CD4-positive, alpha-beta T cell treated with Interleukin-2 at 100 ng/mL for 4 hours (primary cell): ENCODE measurements around the gene BAZ2B.
A peak's percentile ranks its signal among the peaks of the same experiment; 100 is the strongest.
"Not testable (repeated sequence)": the region's sequence is repeated elsewhere in the genome, so short reads cannot be mapped to it uniquely, and the experiment has no call there.

Experiments
- DNase-seq: peaks from one replicate; pipeline ENCODE4 v3.0.0-alpha.2; 2020; ENCODE audit warnings: low spot score

The BAZ2B gene

DNA sequence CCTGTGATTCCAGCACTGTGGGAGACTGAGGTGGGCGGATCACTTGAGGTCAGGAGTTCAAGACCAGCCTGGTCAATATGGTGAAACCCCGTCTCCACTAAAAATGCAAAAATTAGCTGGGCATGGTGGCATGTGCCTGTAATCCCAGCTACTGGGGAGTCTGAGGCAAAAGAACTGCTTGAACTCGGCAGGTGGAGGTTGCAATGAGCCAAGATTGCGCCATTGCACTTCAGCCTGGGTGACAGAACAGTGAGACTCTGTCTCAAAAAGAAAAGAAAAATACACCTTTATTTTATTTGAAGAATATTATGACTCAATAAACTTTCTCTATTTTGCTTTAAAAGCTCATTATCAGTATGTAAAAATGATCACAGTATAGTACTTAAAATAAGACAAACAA is 81.1 kb downstream of the BAZ2B start:
- DNase-seq, result not testable (repeated sequence)

DNA sequence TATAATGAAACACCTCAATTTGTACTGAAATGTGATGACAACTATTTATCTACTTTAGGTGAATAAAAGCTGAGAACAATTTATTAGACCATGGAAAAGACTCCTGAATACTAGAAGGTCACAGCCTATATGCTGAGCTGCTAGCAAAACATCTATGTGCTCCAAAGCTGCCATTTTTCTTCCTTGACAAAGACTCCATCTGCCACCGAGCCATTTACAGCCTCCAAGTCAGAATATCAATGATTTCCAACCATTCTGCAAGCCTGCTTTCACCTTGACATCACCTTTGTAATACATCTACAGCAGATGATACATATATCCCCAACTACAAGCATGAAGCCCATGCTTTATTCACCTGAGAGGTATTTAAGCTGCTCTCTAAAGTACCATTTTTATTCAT is 84.9 kb downstream of the BAZ2B start:
- no peak for DNase-seq

DNA sequence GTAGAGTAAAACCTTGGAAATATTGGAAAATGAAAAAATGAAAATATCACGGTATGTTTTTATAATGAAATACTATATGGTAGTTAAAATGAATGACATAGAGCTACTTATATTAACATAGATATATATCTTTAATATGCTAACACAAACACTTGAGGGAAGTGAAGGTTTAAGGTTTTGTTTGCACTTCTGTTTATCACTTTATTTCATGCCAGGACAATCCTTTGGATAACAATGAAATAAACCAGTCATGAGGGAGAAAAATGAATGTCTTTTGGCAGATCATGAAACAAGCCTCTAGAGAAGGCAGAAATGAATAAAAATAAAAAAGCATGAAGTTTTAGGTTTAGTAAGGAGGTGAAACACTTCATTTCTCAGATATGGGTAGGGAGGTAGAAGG is 89.9 kb downstream of the BAZ2B start:
- no peak for DNase-seq

DNA sequence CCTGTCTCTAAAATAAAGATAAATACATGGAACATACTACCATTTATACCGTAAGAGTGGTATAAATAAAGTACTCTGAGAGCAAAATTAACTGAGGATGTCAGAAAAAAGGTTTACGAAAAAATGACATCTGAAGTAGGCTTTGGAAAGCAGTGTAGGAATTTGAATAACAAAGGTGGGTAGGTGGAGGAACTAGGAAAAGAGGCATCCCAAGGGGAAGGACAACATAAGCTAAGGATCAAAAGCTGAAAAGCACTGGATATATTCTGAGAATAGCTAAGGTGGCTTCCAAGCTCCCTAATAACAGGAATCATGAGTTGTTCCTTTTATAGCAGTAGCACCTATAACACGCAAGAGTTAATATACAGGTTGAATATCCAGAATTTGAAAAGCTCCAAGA is 91.3 kb downstream of the BAZ2B start:
- no peak for DNase-seq

DNA sequence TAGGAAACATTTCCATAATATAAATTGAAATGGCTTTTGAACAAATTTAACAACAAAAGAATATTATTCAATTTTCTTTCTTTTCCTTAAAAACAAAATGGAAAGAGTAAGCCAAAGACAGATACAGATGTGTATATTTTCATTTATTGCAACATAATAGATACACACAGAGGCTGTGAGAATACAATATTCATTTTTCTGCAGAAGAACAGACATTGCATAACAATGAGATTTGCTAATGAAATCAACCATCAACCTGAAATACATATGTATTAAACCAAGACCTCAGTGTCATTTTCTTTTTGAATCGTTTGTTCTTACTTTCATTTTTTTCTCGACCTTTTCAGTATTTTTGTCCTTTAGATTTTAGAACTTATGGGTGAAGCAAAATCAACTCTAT is 95.1 kb downstream of the BAZ2B start:
- no peak for DNase-seq

DNA sequence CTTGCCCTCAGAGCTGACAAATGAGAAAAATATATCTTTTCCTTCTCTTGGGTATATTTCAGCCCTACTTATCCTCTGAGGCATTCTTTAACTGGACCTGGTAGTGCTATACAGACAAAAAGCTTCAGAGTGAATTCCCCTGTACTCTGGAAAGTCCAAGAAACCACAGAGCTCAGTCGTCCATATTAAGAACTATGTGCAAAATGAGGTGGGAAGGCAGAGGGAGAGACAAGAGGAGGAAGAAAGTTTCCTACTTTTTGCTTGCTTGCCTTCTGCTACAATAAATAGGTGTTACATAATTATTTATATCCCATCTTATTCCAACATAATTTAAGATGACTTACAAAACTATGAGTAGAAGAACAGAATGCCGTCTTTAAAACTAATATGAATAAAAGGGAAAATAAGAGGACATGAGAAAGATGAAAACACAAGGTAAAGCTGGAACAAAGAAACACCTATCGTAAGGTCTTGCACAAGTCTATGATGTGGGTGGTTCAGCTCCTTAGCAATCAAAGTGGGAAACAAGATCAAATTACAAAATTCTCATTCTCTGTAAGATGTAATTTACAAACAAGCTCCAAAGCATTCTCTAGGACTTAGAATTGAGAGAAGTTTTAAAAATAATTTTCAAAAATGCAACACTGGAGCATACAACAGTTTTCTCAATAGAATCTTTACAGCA is 97.9 kb downstream of the BAZ2B start:
- no peak for DNase-seq

DNA sequence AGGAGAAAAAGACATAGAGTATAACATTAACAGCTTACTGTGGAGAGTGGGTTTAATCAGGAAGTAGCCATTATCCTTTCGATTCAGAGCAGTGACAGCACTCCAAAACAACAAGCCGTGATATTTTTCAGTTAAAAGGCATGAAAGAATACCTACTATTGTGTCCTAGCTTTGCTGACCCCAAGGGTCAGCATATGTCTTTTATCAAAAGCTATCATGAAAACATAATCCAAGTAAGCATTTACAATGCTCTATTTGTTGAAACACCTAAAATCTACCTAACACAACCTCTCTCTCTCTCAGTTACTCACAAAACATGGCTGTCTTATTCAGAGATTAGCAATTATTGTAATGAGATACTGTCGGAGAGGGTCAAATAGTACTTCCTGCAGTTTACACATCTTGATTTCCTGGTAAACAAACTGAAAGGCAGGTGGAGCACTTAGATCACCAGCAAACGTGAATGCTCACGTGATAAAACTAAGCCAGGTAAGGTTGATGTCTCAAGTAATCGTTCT is 100.0 kb downstream of the BAZ2B start:
- peak; percentile 68 for DNase-seq

DNA sequence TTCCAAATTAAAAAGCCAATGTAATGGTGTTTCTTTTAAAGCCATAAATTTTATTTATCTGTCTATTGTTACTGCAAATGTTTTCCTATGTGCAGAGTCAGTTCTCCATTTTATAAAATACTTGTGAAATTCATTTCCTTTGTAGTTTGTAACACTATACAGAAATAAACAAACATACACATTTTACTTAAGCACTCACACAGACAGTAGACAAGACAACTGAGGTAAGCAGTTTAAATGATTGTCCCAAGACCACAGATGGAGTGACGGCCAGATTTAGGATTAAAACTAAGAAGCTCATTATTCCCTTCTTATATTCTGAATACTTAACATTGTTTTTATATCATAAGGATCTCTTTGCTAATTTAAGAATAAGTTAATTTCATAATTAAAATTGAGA is 100.9 kb downstream of the BAZ2B start:
- DNase-seq, result no peak

DNA sequence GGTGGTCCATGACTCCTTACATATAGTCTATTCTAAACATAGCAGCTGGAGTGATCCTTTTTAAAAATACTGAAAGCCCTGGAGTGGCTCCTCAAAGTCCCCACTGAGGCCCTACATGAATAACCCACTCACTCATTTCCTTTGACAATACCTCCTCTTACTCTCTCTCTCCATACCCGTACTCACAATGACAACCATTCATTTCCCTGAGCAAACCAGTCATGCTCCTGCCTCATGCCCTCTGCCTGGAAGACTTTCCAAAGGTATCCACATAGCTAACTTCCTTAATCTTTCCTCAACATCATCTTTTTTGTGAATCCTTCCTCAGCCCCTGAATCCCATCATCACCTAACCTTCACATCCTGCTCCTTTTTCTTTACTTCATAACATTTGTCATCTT is 102.6 kb downstream of the BAZ2B start:
- no peak for DNase-seq

DNA sequence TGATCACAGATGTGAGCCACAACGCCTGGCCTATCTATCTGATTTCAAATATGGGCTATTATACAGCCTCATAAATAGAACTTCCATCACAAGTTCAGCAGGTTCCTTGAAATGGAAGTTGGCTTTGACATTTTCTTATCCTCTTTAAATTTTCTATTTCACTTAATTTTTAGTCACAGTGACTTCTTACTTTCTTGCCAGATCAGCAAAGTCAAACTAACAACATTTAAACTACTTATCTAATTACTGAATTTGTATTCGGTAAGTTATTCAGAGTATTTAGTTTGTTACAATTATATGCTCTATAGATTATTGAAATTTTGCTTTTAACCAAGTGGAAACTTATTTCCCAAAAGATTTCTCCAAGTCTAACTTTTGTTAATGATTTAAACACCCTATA is 108.2 kb downstream of the BAZ2B start:
- DNase-seq, result no peak

DNA sequence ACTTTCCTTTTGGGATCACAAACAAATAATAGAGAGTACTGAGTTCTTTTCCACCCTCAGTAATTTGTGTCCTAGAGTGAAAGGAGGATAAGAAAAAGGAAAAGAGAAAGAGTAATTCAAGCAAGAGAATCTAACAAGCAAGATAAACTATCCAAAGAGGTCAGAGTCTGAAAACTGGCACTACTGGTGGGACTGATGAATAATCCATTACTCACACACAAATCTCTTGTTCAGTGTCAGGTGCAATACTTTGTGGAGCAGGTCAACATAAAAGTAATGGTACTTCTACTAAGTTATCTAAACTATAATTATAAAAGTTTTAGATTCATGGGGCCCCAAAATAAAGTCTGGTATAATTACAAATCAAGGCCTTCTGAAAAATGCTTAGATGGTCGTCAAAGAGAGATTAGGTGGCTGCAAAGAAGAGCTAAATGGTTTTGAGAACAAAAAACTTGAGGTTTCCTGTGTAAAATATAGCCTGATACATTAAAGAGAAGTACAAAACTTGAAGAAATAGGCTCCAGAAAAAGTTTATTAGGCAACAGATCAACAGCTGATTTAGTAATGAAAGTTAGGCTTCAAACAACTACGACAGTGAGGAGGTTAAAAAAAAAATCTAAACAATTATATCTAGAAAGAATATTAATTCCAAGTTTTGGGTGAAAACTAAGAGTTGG is 109.4 kb downstream of the BAZ2B start:
- no peak for DNase-seq

DNA sequence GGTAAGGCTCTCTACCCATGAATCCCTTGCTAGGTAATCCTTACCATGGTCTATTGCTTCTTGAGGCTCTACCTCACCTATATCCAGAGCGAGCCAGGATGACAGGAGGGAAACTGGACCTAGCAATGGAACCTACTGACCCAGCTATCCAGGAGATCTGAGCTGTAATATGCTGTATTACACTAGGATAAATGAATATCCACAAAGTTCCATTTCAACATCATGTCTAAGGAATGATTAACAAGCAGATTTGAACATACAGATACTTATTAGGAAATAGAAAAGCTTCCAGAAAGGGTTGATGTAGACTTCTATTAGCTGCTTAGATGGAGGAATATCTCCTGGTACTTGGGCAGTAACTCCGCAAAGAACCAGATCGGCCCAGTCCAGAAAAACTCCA is 110.1 kb downstream of the BAZ2B start:
- DNase-seq, result no peak

DNA sequence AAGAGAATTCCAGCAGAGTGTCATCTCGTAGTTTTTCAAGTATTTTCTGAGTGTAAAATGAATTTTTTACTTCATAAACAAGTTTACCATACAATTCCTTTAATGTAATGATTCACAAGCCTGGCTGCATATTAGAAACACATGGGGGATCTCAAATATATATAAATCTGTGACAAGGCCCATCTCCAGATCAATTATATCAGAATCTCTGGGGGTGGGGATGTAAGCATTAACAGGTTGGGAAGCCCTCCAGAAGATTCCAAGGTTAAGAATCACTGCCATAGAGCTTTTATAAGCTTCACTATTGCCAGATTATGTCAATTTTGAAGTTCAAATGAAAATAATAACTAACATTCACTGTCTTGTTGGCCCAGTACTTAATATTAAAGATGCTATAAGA is 111.2 kb downstream of the BAZ2B start:
- no peak for DNase-seq

DNA sequence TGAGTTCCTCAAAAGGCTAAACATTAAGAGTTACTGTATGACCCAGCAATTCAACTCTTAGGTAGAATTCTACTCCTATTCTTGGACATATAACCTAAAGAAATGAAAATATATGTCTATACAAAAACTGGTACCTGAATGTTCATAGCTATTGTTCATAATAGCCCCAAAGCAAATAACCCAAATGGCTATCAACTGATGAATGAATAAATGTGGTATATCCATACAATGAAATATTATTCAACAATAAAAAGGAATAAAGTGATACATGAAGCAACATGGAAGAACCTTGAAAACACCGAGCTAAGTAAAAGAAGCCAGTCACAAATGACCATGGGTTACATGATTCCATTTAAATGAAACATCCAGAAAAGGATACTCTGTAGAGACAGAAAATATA is 114.6 kb downstream of the BAZ2B start:
- DNase-seq, result no peak

DNA sequence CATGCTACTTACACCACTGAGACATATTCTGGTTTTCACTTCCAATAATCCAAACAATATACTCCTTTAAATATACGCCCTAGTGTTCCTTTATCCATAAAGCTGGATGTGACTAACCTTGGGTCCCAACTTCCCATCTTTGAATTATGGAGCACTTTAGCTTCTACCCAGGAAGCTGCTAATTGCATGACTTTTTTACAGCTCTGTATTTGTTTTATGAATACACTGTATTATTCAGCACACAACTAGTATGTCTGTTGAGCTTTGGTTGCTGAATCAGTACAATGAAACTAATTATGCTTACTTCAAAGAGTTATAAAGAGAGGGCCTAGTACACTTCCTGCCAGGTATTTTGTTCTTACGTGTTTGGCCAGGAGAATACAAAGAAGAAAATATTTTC is 118.5 kb downstream of the BAZ2B start:
- DNase-seq, result no peak

DNA sequence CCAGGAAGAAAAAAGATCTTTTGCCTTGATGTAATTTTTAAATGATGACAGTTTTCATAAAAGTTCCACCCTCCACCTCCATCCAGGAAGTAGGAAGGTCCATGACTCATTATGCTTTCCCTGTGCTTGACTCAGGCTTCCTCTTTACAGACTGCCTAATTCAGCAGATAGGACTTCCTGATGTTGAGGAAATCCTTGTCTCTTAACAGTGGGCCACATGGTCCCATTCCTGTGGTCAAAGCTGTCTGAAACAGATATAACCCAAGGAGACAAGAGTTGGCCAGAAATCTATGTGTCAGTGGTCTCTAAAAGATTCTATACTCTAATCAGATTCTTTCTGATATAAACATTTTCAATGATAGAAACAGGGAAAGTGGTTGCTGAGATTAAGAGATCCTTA is 119.1 kb downstream of the BAZ2B start:
- peak; percentile 12 for DNase-seq

DNA sequence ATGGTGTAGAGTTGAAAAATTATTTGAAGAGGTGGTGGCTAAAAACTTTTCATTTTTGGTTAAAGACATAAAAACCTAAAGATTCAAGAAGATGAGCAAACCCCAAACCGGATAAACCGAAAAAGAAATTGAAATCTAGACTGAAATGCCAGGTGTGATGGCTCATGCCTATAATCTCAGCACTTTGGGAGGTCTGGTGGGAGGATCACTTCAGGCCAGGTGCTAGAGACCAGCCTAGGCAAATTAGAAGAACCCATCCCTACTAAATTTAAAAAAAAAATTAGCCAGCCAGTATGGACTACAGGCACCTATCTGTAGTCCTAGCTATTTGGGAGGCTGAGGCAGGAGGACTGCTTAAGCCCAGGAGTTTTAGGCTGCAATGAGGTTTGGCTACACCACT is 126.9 kb downstream of the BAZ2B start:
- no peak for DNase-seq

DNA sequence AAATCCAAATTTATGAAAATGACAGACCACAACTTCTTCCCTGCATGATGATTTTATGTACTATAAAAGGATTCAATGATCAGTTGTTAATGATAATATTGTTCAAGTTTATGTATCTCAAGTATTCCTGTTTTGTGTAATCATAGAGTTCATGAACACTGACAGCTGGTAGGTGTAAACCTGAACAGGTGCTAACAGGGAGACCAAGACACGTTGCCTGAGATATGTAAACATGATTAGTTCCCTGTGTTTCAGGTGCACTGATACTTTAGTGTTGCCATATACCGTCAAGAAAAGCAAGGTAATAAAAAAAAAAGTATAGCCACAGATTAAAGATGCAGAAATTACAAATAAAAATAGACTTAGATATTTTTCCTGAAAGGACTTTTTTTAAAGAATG is 131.8 kb downstream of the BAZ2B start:
- no peak for DNase-seq

DNA sequence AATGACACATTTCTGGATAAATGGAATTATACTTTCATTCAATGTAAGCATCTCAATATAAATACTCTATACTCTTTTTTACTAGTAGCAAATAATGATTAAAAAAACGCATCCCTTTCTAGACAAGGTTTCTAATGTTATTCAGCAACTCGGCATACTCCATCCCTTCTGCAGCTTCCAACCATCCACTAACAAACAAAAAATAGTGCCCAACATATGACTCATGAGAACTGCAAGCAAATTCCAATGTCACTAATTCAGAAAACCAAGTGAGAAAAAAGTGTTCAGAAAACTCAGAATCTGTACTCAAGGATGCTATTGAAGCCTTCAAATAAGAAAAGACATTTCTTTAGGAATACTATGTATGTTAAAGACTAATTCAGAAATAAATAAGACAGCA is 140.0 kb downstream of the BAZ2B start:
- DNase-seq, result no peak

DNA sequence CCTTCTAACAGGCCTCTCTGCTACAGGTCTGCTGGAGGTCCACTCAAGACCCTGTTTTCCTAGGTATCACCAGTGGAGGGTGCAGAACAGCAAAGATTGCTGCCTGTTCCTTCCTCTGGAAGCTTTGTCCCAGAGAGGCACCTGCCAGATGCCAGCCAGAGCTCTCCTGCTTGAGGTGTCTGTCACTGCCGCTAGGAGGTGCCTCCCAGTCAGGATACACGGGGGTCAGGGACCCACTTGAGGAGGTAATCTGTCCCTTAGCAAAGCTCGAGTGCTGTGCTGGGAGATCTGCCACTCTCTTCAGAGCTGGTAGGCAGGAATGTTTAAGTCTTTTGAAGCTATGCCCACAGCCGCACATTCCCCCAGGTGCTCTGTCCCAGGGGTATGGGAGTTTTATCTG is 140.6 kb downstream of the BAZ2B start:
- DNase-seq, result no peak

DNA sequence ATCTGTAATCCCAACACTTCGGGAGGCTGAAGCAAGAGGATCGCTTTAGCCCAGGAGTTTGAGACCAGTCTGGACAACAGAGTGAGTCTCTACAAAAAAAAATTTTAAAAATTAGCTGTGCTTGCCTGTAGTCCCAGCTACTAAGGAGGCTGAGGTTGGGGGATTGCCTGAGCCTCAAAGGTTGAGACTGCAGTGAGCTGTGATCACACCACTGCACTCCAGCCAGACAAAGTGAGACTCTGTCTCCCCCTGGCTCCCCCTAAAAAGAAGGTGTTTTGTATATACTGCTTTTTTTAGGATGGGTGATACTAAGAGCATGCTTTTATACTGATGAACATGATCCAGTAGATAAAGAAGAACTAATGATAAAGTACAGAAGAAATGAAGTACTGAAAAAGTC is 145.0 kb downstream of the BAZ2B start:
- no peak for DNase-seq

DNA sequence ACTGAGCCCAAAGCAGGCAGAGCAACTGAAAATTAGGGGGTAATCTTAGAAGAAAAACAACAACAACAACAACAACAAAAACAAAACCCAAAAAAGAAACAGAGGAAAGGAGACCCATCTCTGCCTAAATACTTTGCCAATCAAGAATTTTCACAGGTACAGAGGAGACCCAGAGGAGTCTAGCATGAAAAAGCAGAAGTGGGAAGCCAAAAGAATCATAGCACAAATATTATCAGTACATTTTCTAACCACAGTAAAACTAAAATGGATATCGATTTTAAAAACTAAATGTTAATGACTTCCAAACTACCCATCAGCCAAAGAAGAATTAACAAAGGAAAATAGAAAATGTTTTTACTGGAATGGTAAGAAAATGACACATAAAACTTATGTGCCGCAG is 148.1 kb downstream of the BAZ2B start:
- no peak for DNase-seq

DNA sequence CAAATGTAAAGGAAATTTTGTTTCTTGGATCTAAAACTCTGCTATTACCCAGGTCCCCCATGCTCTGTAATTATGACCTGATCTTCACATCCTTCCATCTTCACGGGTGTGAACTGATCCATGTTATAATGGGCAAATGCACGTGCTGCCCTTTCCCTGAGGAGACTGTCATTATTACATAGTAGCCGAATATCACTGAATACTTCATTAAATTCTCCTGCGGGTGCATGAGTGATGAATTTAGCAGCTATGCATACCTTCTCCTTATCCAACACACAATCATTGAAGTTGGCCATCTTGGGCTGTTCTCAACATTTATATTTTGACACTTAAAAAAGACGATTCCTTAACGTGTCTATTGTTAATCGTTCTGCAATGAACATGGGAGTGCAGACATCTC is 153.4 kb downstream of the BAZ2B start:
- no peak for DNase-seq

DNA sequence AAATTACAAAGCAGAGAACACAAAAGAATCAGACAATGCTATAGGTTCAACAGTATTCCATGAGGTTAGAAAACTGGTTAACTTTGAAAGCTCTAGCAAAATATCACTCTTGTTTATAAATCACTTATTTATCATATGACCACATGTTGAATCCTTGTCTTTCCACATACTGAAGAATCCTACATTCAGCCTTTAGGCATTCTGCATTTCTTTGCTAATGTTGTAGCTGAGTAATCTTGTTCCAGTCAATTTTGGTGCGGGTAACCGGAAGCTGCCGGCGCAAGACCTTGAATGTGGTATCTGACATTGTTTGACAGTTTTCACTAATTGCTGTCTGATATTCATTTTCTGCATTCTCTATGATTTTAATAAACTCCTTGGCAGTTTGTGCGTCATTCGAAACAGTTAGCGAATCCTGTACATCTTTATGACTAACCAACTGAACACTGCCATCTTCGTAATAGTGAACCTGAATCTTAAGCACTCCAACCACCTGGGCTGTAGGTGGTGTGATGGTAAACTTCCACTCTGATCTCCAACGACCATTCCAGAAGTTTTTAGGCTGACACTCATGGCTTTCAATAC is 154.1 kb downstream of the BAZ2B start:
- DNase-seq, result no peak
